OCI-LY1 (cell line): ENCODE measurements around the gene STK32C.

Source experiments
- H2AFZ ChIP-seq: fragments of 200-600 bp; sonication (generic), shearing (Covaris generic); 2 replicates; pipeline ENCODE4 v1.6.0; 2014; ENCODE audit warnings: antibody characterized with exemption, mild to moderate bottlenecking, low read length
- H3F3A ChIP-seq: fragments of 200-600 bp; sonication (generic), shearing (Covaris generic); 2 replicates; pipeline ENCODE4 v1.6.0; 2014; ENCODE audit warnings: mild to moderate bottlenecking, antibody characterized with exemption, low read length, moderate library complexity; ENCODE audit not compliant: insufficient read depth
- H3K27ac ChIP-seq: fragments of 200-600 bp; sonication (generic); 2 replicates; pipeline ENCODE4 v1.5.1; 2014; ENCODE audit warnings: low read length, mixed run types, mild to moderate bottlenecking, low read depth; ENCODE audit not compliant: poor library complexity, severe bottlenecking
- H3K27me3 ChIP-seq: fragments of 200-600 bp; sonication (generic); 2 replicates; pipeline ENCODE4 v1.6.0; 2014; ENCODE audit warnings: antibody characterized with exemption, mild to moderate bottlenecking, low read length, moderate library complexity; ENCODE audit not compliant: insufficient read depth
- H3K36me3 ChIP-seq: fragments of 200-600 bp; sonication (generic); 2 replicates; pipeline ENCODE4 v1.6.1; 2014; ENCODE audit warnings: mild to moderate bottlenecking, antibody characterized with exemption, low read length, moderate library complexity, mixed read lengths; ENCODE audit not compliant: insufficient read depth
- H3K4me1 ChIP-seq: fragments of 200-600 bp; sonication (generic); 2 replicates; pipeline ENCODE4 v1.5.1; 2014; ENCODE audit warnings: mild to moderate bottlenecking, low read length, moderate library complexity; ENCODE audit not compliant: insufficient read depth, severe bottlenecking
- H3K4me2 ChIP-seq: fragments of 200-600 bp; sonication (generic), shearing (Covaris generic); 2 replicates; pipeline ENCODE4 v1.6.1; 2014; ENCODE audit warnings: low read length
- H3K4me3 ChIP-seq: fragments of 200-600 bp; sonication (generic); 2 replicates; pipeline ENCODE4 v1.5.1; 2014; ENCODE audit warnings: low read length, low read depth, mild to moderate bottlenecking, mixed read lengths; ENCODE audit not compliant: poor library complexity, severe bottlenecking
- H3K79me2 ChIP-seq: fragments of 200-600 bp; shearing (Covaris generic); 2 replicates; pipeline ENCODE4 v1.6.1; 2016; ENCODE audit warnings: mixed run types, low read length, mixed read lengths; ENCODE audit not compliant: insufficient read depth
- H3K9ac ChIP-seq: fragments of 200-600 bp; sonication (generic), shearing (Covaris generic); 2 replicates; pipeline ENCODE4 v1.6.1; 2014; ENCODE audit warnings: mild to moderate bottlenecking, low read length, mixed read lengths
- H3K9me2 ChIP-seq: fragments of 200-600 bp; sonication (generic), shearing (Covaris generic); 2 replicates; pipeline ENCODE4 v1.6.1; 2014; ENCODE audit warnings: low read depth, mild to moderate bottlenecking, low read length, mixed read lengths
- H3K9me3 ChIP-seq: fragments of 200-600 bp; shearing (Covaris generic); 2 replicates; pipeline ENCODE4 v1.6.1; 2014; ENCODE audit warnings: low read length, mixed read lengths
- H4K20me1 ChIP-seq: fragments of 200-600 bp; sonication (generic), shearing (Covaris generic); 2 replicates; pipeline ENCODE4 v1.6.0; 2016; ENCODE audit warnings: mild to moderate bottlenecking, low read length; ENCODE audit not compliant: insufficient read depth
- CTCF ChIP-seq: fragments of 200-600 bp; sonication (generic), shearing (Covaris generic); IDR thresholded peaks from 2 replicates; pipeline ENCODE4 v1.5.1; 2017; ENCODE audit warnings: mild to moderate bottlenecking, antibody characterized with exemption, low read length, moderate library complexity, mixed read lengths
- EZH2 ChIP-seq: fragments of 200-600 bp; sonication (generic), shearing (Covaris generic); IDR thresholded peaks from 2 replicates; pipeline ENCODE4 v1.8.0; 2017; ENCODE audit warnings: borderline replicate concordance, mixed run types, mild to moderate bottlenecking, antibody characterized with exemption, low read length, moderate library complexity, mixed read lengths

The STK32C gene

GRCh38 chr10:132196178-132197113, 111.3 kb downstream of the STK32C start:
- no peak overlapping the region for H3K4me3 ChIP-seq
- no peaks in the 10 kb centered on the region for H3F3A ChIP-seq
- no peak overlapping the region for H3K4me2 ChIP-seq
- no peak for TF ChIP-seq EZH2
- no peak for TF ChIP-seq CTCF
- no peak overlapping the region for H2AFZ ChIP-seq
- no peaks in the 10 kb centered on the region for H3K79me2 ChIP-seq
- no peak overlapping the region for H3K9ac ChIP-seq
- H3K9me2 ChIP-seq: no peaks in the 10 kb centered on the region
- H3K27ac ChIP-seq: no peak overlapping the region
- H4K20me1 ChIP-seq: no peaks in the 10 kb centered on the region
- no peaks in the 10 kb centered on the region for H3K36me3 ChIP-seq
- H3K4me1 ChIP-seq: no peaks in the 10 kb centered on the region
- no peaks in the 10 kb centered on the region for H3K9me3 ChIP-seq
- 0 out of 2 replicates have a peak, but pooled peaks cover 7% of the 10 kb centered on the region for H3K27me3 ChIP-seq

- no peaks in the 10 kb centered on the region for H3K79me2 ChIP-seq
- H3K4me2 ChIP-seq: no peak overlapping the region
- H3K9ac ChIP-seq: no peak overlapping the region
- no peak overlapping the region for H2AFZ ChIP-seq
- no peaks in the 10 kb centered on the region for H3K36me3 ChIP-seq
- H4K20me1 ChIP-seq: no peaks in the 10 kb centered on the region
- no peaks in the 10 kb centered on the region for H3K9me3 ChIP-seq
- no peaks in the 10 kb centered on the region for H3F3A ChIP-seq
- TF ChIP-seq EZH2: no peak
- TF ChIP-seq CTCF: no peak
- H3K27me3 ChIP-seq: 0 out of 2 replicates have a peak, but pooled peaks cover 7% of the 10 kb centered on the region
- H3K9me2 ChIP-seq: no peaks in the 10 kb centered on the region
- H3K27ac ChIP-seq: no peak overlapping the region
- H3K4me3 ChIP-seq: no peak overlapping the region
- no peaks in the 10 kb centered on the region for H3K4me1 ChIP-seq
Measured at GRCh38 chr10:132195366-132196075, 112.2 kb downstream of the STK32C start.

- Histone ChIP-seq H2AFZ (no peak overlapping the region), H3K9ac (no peak overlapping the region), H3K27ac (no peak overlapping the region), H3K27me3 (0 out of 2 replicates have a peak, but pooled peaks cover 7% of the 10 kb centered on the region), H3K4me1 (no peaks in the 10 kb centered on the region), H3K36me3 (no peaks in the 10 kb centered on the region), H3K4me3 (no peak overlapping the region), H3K9me3 (no peaks in the 10 kb centered on the region), H3K4me2 (no peak overlapping the region), H3F3A (no peaks in the 10 kb centered on the region), H3K79me2 (no peaks in the 10 kb centered on the region), H4K20me1 (no peaks in the 10 kb centered on the region), H3K9me2 (no peaks in the 10 kb centered on the region)
- no peak for TF ChIP-seq CTCF
Measured at GRCh38 chr10:132194726-132195125, 113.0 kb downstream of the STK32C start.
